ENCODE data around the gene COMTD1. TPM values are rescaled to one million over a fixed set of nuclear protein-coding genes. Genes with fewer than 3 reads are reported as not detected.

Gene COMTD1
- total and polyA plus RNA-seq, 2 donors (not counting 1 experiment from before 2014, with no cell fraction given): 14.5 to 23.8 TPM

- Histone ChIP-seq H4K20me1 (ENCODE audit: control insufficient read depth, insufficient read depth, low read length, poor library complexity, severe bottlenecking) (no peaks in the 10 kb centered on the region), H3K4me1 (ENCODE audit: control insufficient read depth in 2 of 2, insufficient read depth in 2 of 2, low read length in 2 of 2) (no peaks in the 10 kb centered on the region), H3K36me3 (replicated peaks in 1 of 2; ENCODE audit: control extremely low read depth in 1 of 2, control insufficient read depth in 1 of 2, extremely low read depth in 1 of 2, insufficient read depth in 2 of 2, low read length in 1 of 2) (no peaks in the 10 kb centered on the region), H3K79me2 (ENCODE audit: control insufficient read depth, insufficient read depth, low read length) (no peaks in the 10 kb centered on the region), H3K4me2 (replicated peaks; ENCODE audit: low read depth, low read length, poor library complexity, severe bottlenecking) (no peak overlapping the region), H3K27me3 (replicated peaks in 1 of 4; ENCODE audit: control extremely low read depth in 1 of 4, control insufficient read depth in 3 of 4, insufficient read depth in 4 of 4, low read length in 3 of 4) (no peaks in the 10 kb centered on the region), H3K4me3 (ENCODE audit: control extremely low read depth in 1 of 5, extremely low read depth in 1 of 5, insufficient read depth in 1 of 5, low read depth in 2 of 5, low read length in 4 of 5) (no peak overlapping the region), H3K9me3 (ENCODE audit: control extremely low read depth in 1 of 3, control insufficient read depth in 2 of 3, insufficient read depth in 1 of 3, low read length in 2 of 3) (peaks cover 0 to 5% (median 4%) of the 10 kb centered on the region in 3 donors), H3K9ac (ENCODE audit: low read length) (no peak overlapping the region), H2AFZ (ENCODE audit: insufficient read depth, low read depth, low read length, poor library complexity, severe bottlenecking) (no peak overlapping the region), H3K27ac (ENCODE audit: low read length in 2 of 2) (no peak overlapping the region)
- Mint-ChIP-seq H3K27ac (no peak overlapping the region), H3K9me3 (ENCODE audit: insufficient read depth) (peaks cover 4% of the 10 kb centered on the region), H3K4me1 (no peaks in the 10 kb centered on the region), H3K27me3 (peaks cover 12% of the 10 kb centered on the region), H3K4me3 (no peak overlapping the region)
- ATAC-seq (ENCODE audit: low read depth) (no peak), DNase-seq (no peak)
- ChIA-PET CTCF (no interaction called here), POLR2A (no interaction called here)
- no peak for TF ChIP-seq EZH2 (IDR thresholded peaks at IDR 0.05; ENCODE audit: borderline replicate concordance, insufficient read depth, low read depth, low read length, poor library complexity, severe bottlenecking)
- TF ChIP-seq, protein P1, sequence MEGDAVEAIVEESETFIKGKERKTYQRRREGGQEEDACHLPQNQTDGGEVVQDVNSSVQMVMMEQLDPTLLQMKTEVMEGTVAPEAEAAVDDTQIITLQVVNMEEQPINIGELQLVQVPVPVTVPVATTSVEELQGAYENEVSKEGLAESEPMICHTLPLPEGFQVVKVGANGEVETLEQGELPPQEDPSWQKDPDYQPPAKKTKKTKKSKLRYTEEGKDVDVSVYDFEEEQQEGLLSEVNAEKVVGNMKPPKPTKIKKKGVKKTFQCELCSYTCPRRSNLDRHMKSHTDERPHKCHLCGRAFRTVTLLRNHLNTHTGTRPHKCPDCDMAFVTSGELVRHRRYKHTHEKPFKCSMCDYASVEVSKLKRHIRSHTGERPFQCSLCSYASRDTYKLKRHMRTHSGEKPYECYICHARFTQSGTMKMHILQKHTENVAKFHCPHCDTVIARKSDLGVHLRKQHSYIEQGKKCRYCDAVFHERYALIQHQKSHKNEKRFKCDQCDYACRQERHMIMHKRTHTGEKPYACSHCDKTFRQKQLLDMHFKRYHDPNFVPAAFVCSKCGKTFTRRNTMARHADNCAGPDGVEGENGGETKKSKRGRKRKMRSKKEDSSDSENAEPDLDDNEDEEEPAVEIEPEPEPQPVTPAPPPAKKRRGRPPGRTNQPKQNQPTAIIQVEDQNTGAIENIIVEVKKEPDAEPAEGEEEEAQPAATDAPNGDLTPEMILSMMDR (IDR thresholded peaks at IDR 0.05): no peak
- WGBS (ENCODE audit: insufficient coverage): 94% methylated on average over 5 of the region's 5 CpGs
- intact Hi-C loops (cut with micrococcal nuclease): no loop called here
These were observed 12.0 kb upstream of the COMTD1 start for GRCh38 chr10:75247797-75248196.

DNA sequence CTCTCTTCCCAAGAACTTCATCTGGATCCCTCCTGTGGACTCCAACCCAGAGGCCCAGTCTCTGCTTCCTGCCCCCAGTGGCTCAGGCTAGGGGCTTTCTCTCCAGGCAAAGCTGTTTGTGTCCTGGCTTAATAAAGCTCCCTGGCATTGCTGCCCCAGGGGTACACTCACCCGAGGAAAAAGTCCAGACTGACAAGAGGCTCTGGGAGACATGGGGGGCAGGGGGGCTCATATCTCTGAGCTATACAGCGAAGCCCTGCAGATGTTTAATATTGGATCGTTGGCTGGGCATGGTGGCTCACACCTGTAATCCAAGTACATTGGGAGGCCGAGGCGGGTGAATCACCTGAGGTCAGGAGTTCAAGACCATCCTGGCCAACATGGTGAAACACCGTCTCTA is 10.7 kb upstream of the COMTD1 start:
- TF ChIP-seq, protein P1 (IDR thresholded peaks at IDR 0.05): no peak
- no peak for TF ChIP-seq EZH2 (IDR thresholded peaks at IDR 0.05; ENCODE audit: borderline replicate concordance, insufficient read depth, low read depth, low read length, poor library complexity, severe bottlenecking)
- Histone ChIP-seq H3K27ac (ENCODE audit: low read length in 2 of 2) (no peak overlapping the region), H3K4me2 (replicated peaks; ENCODE audit: low read depth, low read length, poor library complexity, severe bottlenecking) (no peak overlapping the region), H3K4me3 (ENCODE audit: control extremely low read depth in 1 of 5, extremely low read depth in 1 of 5, insufficient read depth in 1 of 5, low read depth in 2 of 5, low read length in 4 of 5) (no peak overlapping the region), H4K20me1 (ENCODE audit: control insufficient read depth, insufficient read depth, low read length, poor library complexity, severe bottlenecking) (no peaks in the 10 kb centered on the region), H3K79me2 (ENCODE audit: control insufficient read depth, insufficient read depth, low read length) (no peaks in the 10 kb centered on the region), H3K4me1 (ENCODE audit: control insufficient read depth in 2 of 2, insufficient read depth in 2 of 2, low read length in 2 of 2) (no peaks in the 10 kb centered on the region), H3K36me3 (replicated peaks in 1 of 2; ENCODE audit: control extremely low read depth in 1 of 2, control insufficient read depth in 1 of 2, extremely low read depth in 1 of 2, insufficient read depth in 2 of 2, low read length in 1 of 2) (no peaks in the 10 kb centered on the region), H2AFZ (ENCODE audit: insufficient read depth, low read depth, low read length, poor library complexity, severe bottlenecking) (no peak overlapping the region), H3K9ac (ENCODE audit: low read length) (no peak overlapping the region), H3K27me3 (replicated peaks in 1 of 4; ENCODE audit: control extremely low read depth in 1 of 4, control insufficient read depth in 3 of 4, insufficient read depth in 4 of 4, low read length in 3 of 4) (no peaks in the 10 kb centered on the region), H3K9me3 (ENCODE audit: control extremely low read depth in 1 of 3, control insufficient read depth in 2 of 3, insufficient read depth in 1 of 3, low read length in 2 of 3) (peaks cover 0 to 5% (median 0%) of the 10 kb centered on the region in 3 donors)
- H3K4me1 Mint-ChIP-seq: no peaks in the 10 kb centered on the region
- WGBS (ENCODE audit: insufficient coverage): 94% methylated on average over 5 of the region's 6 CpGs
- ChIA-PET POLR2A (no interaction called here), CTCF (interaction anchor here (0.6 to 1.2 kb wide), 2 partner anchors 11 to 117 kb away, joined by 3 read pairs; partner anchors contain the start of gene COMTD1)
- H3K9me3 Mint-ChIP-seq (ENCODE audit: insufficient read depth): no peaks in the 10 kb centered on the region
- no peak for DNase-seq
- no peak for ATAC-seq (ENCODE audit: low read depth)
- intact Hi-C loops (cut with micrococcal nuclease): no loop called here
- no peak overlapping the region for H3K27ac Mint-ChIP-seq
- H3K27me3 Mint-ChIP-seq: peaks cover 12% of the 10 kb centered on the region
- H3K4me3 Mint-ChIP-seq: no peak overlapping the region

Data from B cell (primary cell).